RCC 7860 (cell line): ENCODE data around the gene ADCY2.

Experiments used
- DNase-seq: peaks from one replicate; pipeline ENCODE4 v3.0.0-alpha.2; 2015; ENCODE audit warnings: low spot score
- FAIRE-seq: peaks from 2 replicates; lab custom pipeline; 2012; peaks lifted over from hg19 to GRCh38; lab: Jason Lieb, UNC

Gene ADCY2

GRCh38 chr5:7764452-7764851 is 368.5 kb downstream of the ADCY2 start:
- FAIRE-seq (no peak), DNase-seq (no peak)

GRCh38 chr5:7770436-7770835 is 374.5 kb downstream of the ADCY2 start:
- DNase-seq (no peak), FAIRE-seq (no peak)

GRCh38 chr5:7772141-7772540 is 376.2 kb downstream of the ADCY2 start:
- DNase-seq = no peak
- no peak for FAIRE-seq

- FAIRE-seq (no peak), DNase-seq (no peak)
Observed at GRCh38 chr5:7773178-7773577, 377.2 kb downstream of the ADCY2 start.

GRCh38 chr5:7776442-7776841 is 380.5 kb downstream of the ADCY2 start:
- DNase-seq = no peak
- no peak for FAIRE-seq

GRCh38 chr5:7779019-7780005 is 383.4 kb downstream of the ADCY2 start:
- FAIRE-seq (no peak), DNase-seq (no peak)

GRCh38 chr5:7781899-7782298 is 386.0 kb downstream of the ADCY2 start:
- no peak for FAIRE-seq
- no peak for DNase-seq

- FAIRE-seq = no peak
Observed at GRCh38 chr5:7784683-7785380, 388.9 kb downstream of the ADCY2 start.

GRCh38 chr5:7787770-7788169 is 391.8 kb downstream of the ADCY2 start:
- FAIRE-seq (no peak), DNase-seq (no peak)

More at GRCh38 chr5:7784683-7785380, 388.9 kb downstream of the ADCY2 start:
- no peak for DNase-seq

- FAIRE-seq (no peak), DNase-seq (no peak)
Observed at GRCh38 chr5:7789567-7789966, 393.6 kb downstream of the ADCY2 start.

GRCh38 chr5:7793895-7794294 is 398.0 kb downstream of the ADCY2 start:
- no peak for DNase-seq
- FAIRE-seq = no peak

- no peak for FAIRE-seq
- no peak for DNase-seq
Observed at GRCh38 chr5:7794311-7794710, 398.4 kb downstream of the ADCY2 start.

GRCh38 chr5:7794823-7795222 is 398.9 kb downstream of the ADCY2 start:
- DNase-seq (no peak), FAIRE-seq (no peak)

- FAIRE-seq = no peak
- no peak for DNase-seq
Observed at GRCh38 chr5:7795306-7795705, 399.4 kb downstream of the ADCY2 start.

- DNase-seq (no peak), FAIRE-seq (no peak)
Observed at GRCh38 chr5:7801891-7802614, 406.1 kb downstream of the ADCY2 start.

GRCh38 chr5:7802855-7803254 is 406.9 kb downstream of the ADCY2 start:
- DNase-seq (no peak), FAIRE-seq (no peak)

GRCh38 chr5:7803937-7804336 is 408.0 kb downstream of the ADCY2 start:
- DNase-seq (no peak), FAIRE-seq (no peak)

- FAIRE-seq (no peak), DNase-seq (no peak)
Observed at GRCh38 chr5:7805379-7805778, 409.4 kb downstream of the ADCY2 start.

- no peak for FAIRE-seq
- no peak for DNase-seq
Observed at GRCh38 chr5:7808998-7809397, 413.1 kb downstream of the ADCY2 start.

GRCh38 chr5:7811715-7812114 is 415.8 kb downstream of the ADCY2 start:
- no peak for FAIRE-seq
- DNase-seq = no peak

GRCh38 chr5:7813007-7813406 is 417.1 kb downstream of the ADCY2 start:
- FAIRE-seq = no peak
- DNase-seq = no peak
